HepG2 (cell line): Measurements from ENCODE around the gene STMND1. TPM values are rescaled to one million over a fixed set of nuclear protein-coding genes. Genes with fewer than 3 reads are reported as not detected.

Experiments
- HMGXB4 ChIP-seq, 2 experiments: sonication (generic) in 1 of 2; formaldehyde crosslinking in 1 of 2; IDR thresholded peaks; 2 replicates each; pipeline versions ENCODE4 v1.4.0 to v1.6.1; 2018 to 2020; ENCODE audit warnings: missing genetic modification reagents in 2 of 2, borderline replicate concordance in 1 of 2, low read depth in 1 of 2, mild to moderate bottlenecking in 1 of 2, missing biosample characterization in 1 of 2
- KIAA2018 ChIP-seq: sonication (generic); formaldehyde crosslinking; IDR thresholded peaks from 2 replicates; pipeline ENCODE4 v1.5.0; 2020; ENCODE audit warnings: mild to moderate bottlenecking, missing genetic modification reagents, borderline replicate concordance
- RFXAP ChIP-seq: sonication (generic); formaldehyde crosslinking; IDR thresholded peaks from 2 replicates; pipeline ENCODE4 v1.4.0; 2020; ENCODE audit warnings: missing genetic modification reagents, borderline replicate concordance
- SMAD3 ChIP-seq: sonication (generic); formaldehyde crosslinking; IDR thresholded peaks from 2 replicates; pipeline ENCODE4 v1.4.0; 2020; ENCODE audit warnings: missing genetic modification reagents
- SMAD9 ChIP-seq: sonication (generic); formaldehyde crosslinking; IDR thresholded peaks from 2 replicates; pipeline ENCODE4 v1.5.1; 2020; ENCODE audit warnings: mild to moderate bottlenecking, missing genetic modification reagents
- SMC3 ChIP-seq: IDR thresholded peaks from 2 replicates; pipeline ENCODE4 v1.6.1; 2011; ENCODE audit warnings: low read length, improper control_type of control experiment
- ZMAT5 ChIP-seq: sonication (generic); formaldehyde crosslinking; IDR thresholded peaks from 2 replicates; pipeline ENCODE4 v1.5.0; 2020; ENCODE audit warnings: mild to moderate bottlenecking, low read depth, missing genetic modification reagents, borderline replicate concordance
- ZNF20 ChIP-seq: sonication (generic); formaldehyde crosslinking; IDR thresholded peaks from 2 replicates; pipeline ENCODE4 v1.4.0; 2020; ENCODE audit warnings: mild to moderate bottlenecking, moderate library complexity, missing genetic modification reagents
- ZNF329 ChIP-seq: sonication (generic); formaldehyde crosslinking; IDR thresholded peaks from 2 replicates; pipeline ENCODE4 v1.9.0; 2021; ENCODE audit warnings: low read depth, mild to moderate bottlenecking, missing genetic modification reagents
- ZNF605 ChIP-seq: sonication (generic); formaldehyde crosslinking; IDR thresholded peaks from 2 replicates; pipeline ENCODE4 v1.8.0; 2022; ENCODE audit warnings: mild to moderate bottlenecking, missing genetic modification reagents
- ZSCAN21 ChIP-seq: sonication (generic); formaldehyde crosslinking; IDR thresholded peaks from 2 replicates; pipeline ENCODE4 v1.8.0; 2022; ENCODE audit warnings: mild to moderate bottlenecking, missing genetic modification reagents, moderate library complexity, borderline replicate concordance
- polyA plus RNA-seq, 8 experiments: library from polyadenylated mRNA; depleted of rRNA in 3 of 8; stranded (reverse) in 7 of 8; unstranded in 1 of 8; fragments of >200 nt; fragmentation: Illumina TruSeq in 4 of 8; extraction: Trizol in 4 of 8; gene quantifications; 2 replicates each; pipeline versions ENCODE4 v1.2.1 to v1.2.3, GENCODE V29; 2011 to 2016; ENCODE audit warnings: low read depth in 4 of 8, missing spikeins in 1 of 8, mixed read lengths in 1 of 8; ENCODE audit not compliant: insufficient read depth in 1 of 8
- total RNA-seq, 5 experiments: library from RNA; depleted of rRNA; stranded (reverse); fragments of >200 nt; fragmentation: Illumina TruSeq; extraction: Trizol; gene quantifications; 2 replicates each; pipeline ENCODE4 v1.2.3, GENCODE V29; 2016; ENCODE audit warnings: low read depth in 1 of 5
- TF ChIP-seq, protein P1 (sequence below): sonication (generic); formaldehyde crosslinking; IDR thresholded peaks from 2 replicates; pipeline ENCODE4 v1.4.0; 2020; ENCODE audit warnings: low read depth, missing genetic modification reagents
- TF ChIP-seq, protein P2 (sequence below): sonication (generic); formaldehyde crosslinking; IDR thresholded peaks from 2 replicates; pipeline ENCODE4 v1.4.0; 2020; ENCODE audit warnings: missing genetic modification reagents
- TF ChIP-seq, protein P3 (sequence below): IDR thresholded peaks from 2 replicates; pipeline ENCODE4 v1.6.1; 2016; ENCODE audit warnings: mild to moderate bottlenecking, missing biosample characterization, missing genetic modification reagents

The STMND1 gene
- total and polyA plus RNA-seq, 2 of the 13 experiments (the other 11 are each of a cell fraction or from before 2014, with no cell fraction given), result not detected

GRCh38 chr6:17159240-17159639 lies 57.4 kb downstream of the STMND1 start (continued):
- TF ChIP-seq, protein P1, sequence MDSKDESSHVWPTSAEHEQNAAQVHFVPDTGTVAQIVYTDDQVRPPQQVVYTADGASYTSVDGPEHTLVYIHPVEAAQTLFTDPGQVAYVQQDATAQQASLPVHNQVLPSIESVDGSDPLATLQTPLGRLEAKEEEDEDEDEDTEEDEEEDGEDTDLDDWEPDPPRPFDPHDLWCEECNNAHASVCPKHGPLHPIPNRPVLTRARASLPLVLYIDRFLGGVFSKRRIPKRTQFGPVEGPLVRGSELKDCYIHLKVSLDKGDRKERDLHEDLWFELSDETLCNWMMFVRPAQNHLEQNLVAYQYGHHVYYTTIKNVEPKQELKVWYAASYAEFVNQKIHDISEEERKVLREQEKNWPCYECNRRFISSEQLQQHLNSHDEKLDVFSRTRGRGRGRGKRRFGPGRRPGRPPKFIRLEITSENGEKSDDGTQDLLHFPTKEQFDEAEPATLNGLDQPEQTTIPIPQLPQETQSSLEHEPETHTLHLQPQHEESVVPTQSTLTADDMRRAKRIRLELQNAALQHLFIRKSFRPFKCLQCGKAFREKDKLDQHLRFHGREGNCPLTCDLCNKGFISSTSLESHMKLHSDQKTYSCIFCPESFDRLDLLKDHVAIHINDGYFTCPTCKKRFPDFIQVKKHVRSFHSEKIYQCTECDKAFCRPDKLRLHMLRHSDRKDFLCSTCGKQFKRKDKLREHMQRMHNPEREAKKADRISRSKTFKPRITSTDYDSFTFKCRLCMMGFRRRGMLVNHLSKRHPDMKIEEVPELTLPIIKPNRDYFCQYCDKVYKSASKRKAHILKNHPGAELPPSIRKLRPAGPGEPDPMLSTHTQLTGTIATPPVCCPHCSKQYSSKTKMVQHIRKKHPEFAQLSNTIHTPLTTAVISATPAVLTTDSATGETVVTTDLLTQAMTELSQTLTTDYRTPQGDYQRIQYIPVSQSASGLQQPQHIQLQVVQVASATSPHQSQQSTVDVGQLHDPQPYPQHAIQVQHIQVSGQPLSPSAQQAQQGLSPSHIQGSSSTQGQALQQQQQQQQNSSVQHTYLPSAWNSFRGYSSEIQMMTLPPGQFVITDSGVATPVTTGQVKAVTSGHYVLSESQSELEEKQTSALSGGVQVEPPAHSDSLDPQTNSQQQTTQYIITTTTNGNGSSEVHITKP (CRISPR knock-in tag), result no peak
- TF ChIP-seq ZNF605 (CRISPR knock-in tag) (no peak), RFXAP (CRISPR knock-in tag) (no peak), ZSCAN21 (CRISPR knock-in tag) (no peak), ZNF329 (no peak), SMC3 (no peak), ZNF20 (CRISPR knock-in tag) (no peak), HMGXB4 (CRISPR knock-in tag; IDR thresholded peaks at IDR 0.05; ENCODE audit: borderline replicate concordance in 1 of 2, low read depth in 1 of 2) (no peak), SMAD3 (no peak), ZMAT5 (CRISPR knock-in tag) (no peak), SMAD9 (CRISPR knock-in tag) (no peak), KIAA2018 (no peak)
- TF ChIP-seq, protein P2, sequence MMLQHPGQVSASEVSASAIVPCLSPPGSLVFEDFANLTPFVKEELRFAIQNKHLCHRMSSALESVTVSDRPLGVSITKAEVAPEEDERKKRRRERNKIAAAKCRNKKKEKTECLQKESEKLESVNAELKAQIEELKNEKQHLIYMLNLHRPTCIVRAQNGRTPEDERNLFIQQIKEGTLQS (CRISPR knock-in tag), result no peak
- TF ChIP-seq, protein P3, sequence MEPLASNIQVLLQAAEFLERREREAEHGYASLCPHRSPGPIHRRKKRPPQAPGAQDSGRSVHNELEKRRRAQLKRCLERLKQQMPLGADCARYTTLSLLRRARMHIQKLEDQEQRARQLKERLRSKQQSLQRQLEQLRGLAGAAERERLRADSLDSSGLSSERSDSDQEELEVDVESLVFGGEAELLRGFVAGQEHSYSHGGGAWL (CRISPR knock-in tag), result no peak
